GM12873 (cell line): ENCODE results near the gene ANKRD31.

Source experiments
- TF ChIP-seq, protein P1 (sequence below): IDR thresholded peaks from 2 replicates; pipeline ENCODE4 v1.5.1; 2012; ENCODE audit warnings: low read depth, mild to moderate bottlenecking, moderate library complexity, low read length, control low read depth; ENCODE audit not compliant: insufficient read depth; ENCODE audit errors: missing control alignments

Gene ANKRD31

DNA sequence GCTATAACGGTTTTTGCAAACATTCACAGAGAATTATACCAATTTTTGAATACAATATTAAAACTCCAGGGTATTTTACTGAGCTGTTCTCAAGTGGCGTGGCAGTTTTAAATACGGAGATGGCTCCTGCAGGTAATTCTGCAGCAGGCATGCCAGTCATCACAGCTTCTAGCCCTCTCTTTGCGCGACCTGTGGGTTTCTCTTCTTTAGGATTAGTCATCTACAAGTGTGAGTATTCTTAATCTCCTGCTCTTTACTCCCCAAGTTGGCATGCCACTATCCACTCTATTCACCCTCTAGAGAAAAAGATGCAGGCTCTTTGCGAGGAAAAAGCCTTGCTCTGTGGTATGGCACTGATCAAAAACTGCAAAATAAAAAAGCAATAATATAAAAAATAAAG is 43.9 kb downstream of the ANKRD31 start:
- TF ChIP-seq, protein P1, sequence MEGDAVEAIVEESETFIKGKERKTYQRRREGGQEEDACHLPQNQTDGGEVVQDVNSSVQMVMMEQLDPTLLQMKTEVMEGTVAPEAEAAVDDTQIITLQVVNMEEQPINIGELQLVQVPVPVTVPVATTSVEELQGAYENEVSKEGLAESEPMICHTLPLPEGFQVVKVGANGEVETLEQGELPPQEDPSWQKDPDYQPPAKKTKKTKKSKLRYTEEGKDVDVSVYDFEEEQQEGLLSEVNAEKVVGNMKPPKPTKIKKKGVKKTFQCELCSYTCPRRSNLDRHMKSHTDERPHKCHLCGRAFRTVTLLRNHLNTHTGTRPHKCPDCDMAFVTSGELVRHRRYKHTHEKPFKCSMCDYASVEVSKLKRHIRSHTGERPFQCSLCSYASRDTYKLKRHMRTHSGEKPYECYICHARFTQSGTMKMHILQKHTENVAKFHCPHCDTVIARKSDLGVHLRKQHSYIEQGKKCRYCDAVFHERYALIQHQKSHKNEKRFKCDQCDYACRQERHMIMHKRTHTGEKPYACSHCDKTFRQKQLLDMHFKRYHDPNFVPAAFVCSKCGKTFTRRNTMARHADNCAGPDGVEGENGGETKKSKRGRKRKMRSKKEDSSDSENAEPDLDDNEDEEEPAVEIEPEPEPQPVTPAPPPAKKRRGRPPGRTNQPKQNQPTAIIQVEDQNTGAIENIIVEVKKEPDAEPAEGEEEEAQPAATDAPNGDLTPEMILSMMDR = no peak

GRCh38 chr5:75192264-75192663 is 44.4 kb downstream of the ANKRD31 start:
- TF ChIP-seq, protein P1 = no peak

DNA sequence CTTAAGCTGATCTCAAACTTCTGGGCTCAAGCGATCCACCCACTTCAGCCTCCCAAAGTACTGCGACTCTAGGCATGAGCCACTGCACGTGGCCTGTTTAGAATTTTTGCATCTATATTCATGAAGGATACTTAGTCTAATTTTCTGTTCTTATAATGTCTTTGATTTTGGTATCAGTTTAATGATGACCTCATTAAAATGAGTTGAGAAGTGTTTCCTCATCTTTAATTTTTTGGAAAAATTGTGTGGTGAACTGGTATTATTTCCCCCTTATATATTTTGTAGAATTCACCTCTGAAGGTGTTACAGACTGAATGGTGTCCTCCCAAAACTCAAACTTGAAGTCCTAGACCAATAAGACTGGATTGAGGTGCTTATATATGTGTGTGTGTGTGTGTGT is 46.5 kb downstream of the ANKRD31 start:
- TF ChIP-seq, protein P1 = no peak

DNA sequence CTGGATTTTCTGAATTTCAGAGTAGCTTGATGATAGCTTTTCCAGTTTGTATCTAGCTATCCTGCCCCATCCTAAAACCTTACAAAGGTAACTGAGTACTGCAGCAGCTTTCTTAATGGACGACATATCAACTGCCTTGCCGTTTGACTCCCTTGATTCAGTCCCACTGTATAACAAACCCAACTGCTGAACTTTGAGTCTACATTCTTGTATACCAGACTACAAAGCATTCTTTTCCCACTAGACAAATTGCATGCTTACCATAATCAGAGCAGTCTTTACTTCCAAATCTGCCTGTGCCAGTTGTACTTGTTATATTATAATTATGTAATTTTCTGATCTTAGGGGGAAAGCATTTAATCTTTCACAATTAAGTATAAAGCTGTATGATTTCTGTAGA is 47.3 kb downstream of the ANKRD31 start:
- TF ChIP-seq, protein P1 = no peak

- TF ChIP-seq, protein P1 = no peak
Measured at GRCh38 chr5:75185763-75186162, 50.9 kb downstream of the ANKRD31 start.

- TF ChIP-seq, protein P1 = no peak
Measured at GRCh38 chr5:75169516-75169915, 67.2 kb downstream of the ANKRD31 start.

- TF ChIP-seq, protein P1 = no peak
Measured at GRCh38 chr5:75168026-75168735, 68.5 kb downstream of the ANKRD31 start.
